GM18526 (cell line): ENCODE measurements around the gene DCTN5.

Experiments
- POLR2A ChIP-seq: IDR thresholded peaks from 3 replicates; pipeline ENCODE4 v1.6.1; 2011; ENCODE audit not compliant: insufficient read length; ENCODE audit errors: extremely low read depth

DCTN5 gene

GRCh38 chr16:23640615-23640930 is 693 bp upstream of the DCTN5 start:
- no peak for TF ChIP-seq POLR2A

GRCh38 chr16:23642246-23642774 is 1.0 kb downstream of the DCTN5 start:
- no peak for TF ChIP-seq POLR2A

GRCh38 chr16:23650674-23651416 is 9.6 kb downstream of the DCTN5 start:
- TF ChIP-seq POLR2A = no peak

GRCh38 chr16:23651943-23652468 is 10.7 kb downstream of the DCTN5 start:
- no peak for TF ChIP-seq POLR2A

- TF ChIP-seq POLR2A = no peak
These were observed 22.7 kb downstream of the DCTN5 start for GRCh38 chr16:23663918-23664317.

GRCh38 chr16:23666571-23667354 is 25.5 kb downstream of the DCTN5 start:
- no peak for TF ChIP-seq POLR2A

GRCh38 chr16:23667355-23667659 is 26.0 kb downstream of the DCTN5 start:
- TF ChIP-seq POLR2A = no peak

- no peak for TF ChIP-seq POLR2A
These were observed 27.0 kb downstream of the DCTN5 start for GRCh38 chr16:23668225-23668624.

GRCh38 chr16:23668873-23669272 is 27.6 kb downstream of the DCTN5 start:
- TF ChIP-seq POLR2A = no peak

GRCh38 chr16:23670137-23670776 is 29.0 kb downstream of the DCTN5 start:
- TF ChIP-seq POLR2A = no peak

- no peak for TF ChIP-seq POLR2A
These were observed 32.8 kb downstream of the DCTN5 start for GRCh38 chr16:23673971-23674614.

- TF ChIP-seq POLR2A = no peak
These were observed 35.7 kb downstream of the DCTN5 start for GRCh38 chr16:23676924-23677480.

- peak; percentile 56 for TF ChIP-seq POLR2A
These were observed 37.4 kb downstream of the DCTN5 start, which contains the start of gene PLK1 for GRCh38 chr16:23678430-23679273. Gene PLK1 (plus strand): TSS chr16:23678889. CDS start chr16:23678933, 44 bp downstream.

- TF ChIP-seq POLR2A = no peak
These were observed 38.2 kb downstream of the DCTN5 start for GRCh38 chr16:23679274-23679985.

- TF ChIP-seq POLR2A = no peak
These were observed 38.7 kb downstream of the DCTN5 start for GRCh38 chr16:23679986-23680336.
